Uterus (tissue), 4 donors: ENCODE data around the gene SFMBT2. TPM values are rescaled to one million over a fixed set of nuclear protein-coding genes. Genes with fewer than 3 reads are reported as not detected.

ENCODE experiments used
- DNase-seq, 2 donors: peaks; one replicate each; pipeline ENCODE4 v3.0.0-alpha.2; 2019 to 2020
- H3K27ac ChIP-seq, 2 donors: fragments of 200-600 bp; sonication (generic); 1 replicate in 1 of 2; 2 replicates in 1 of 2; pipeline ENCODE4 v1.5.1; 2016 to 2018
- H3K27me3 ChIP-seq, 2 donors: fragments of 200-600 bp; sonication (generic); one replicate each; pipeline ENCODE4 v1.5.1; 2018 to 2019; ENCODE audit warnings: control low read depth in 1 of 2
- H3K36me3 ChIP-seq, 2 donors: fragments of 200-600 bp; sonication (generic); one replicate each; pipeline ENCODE4 v1.5.1; 2019; ENCODE audit warnings: control low read depth in 1 of 2
- H3K4me1 ChIP-seq, 2 donors: fragments of 200-600 bp; sonication (generic); one replicate each; pipeline ENCODE4 v1.5.1; 2018 to 2019; ENCODE audit warnings: control low read depth in 1 of 2
- H3K4me3 ChIP-seq, 2 donors: fragments of 200-600 bp; sonication (generic); 1 replicate in 1 of 2; 2 replicates in 1 of 2; pipeline ENCODE4 v1.5.1; 2018 to 2019; ENCODE audit warnings: mild to moderate bottlenecking in 1 of 2
- H3K9me3 ChIP-seq, 2 donors: fragments of 200-600 bp; sonication (generic); one replicate each; pipeline ENCODE4 v1.5.1; 2019; ENCODE audit warnings: control low read depth in 1 of 2
- CTCF ChIP-seq, 4 experiments: fragments of 200-600 bp in 2 of 4; fragments of 450-650 bp in 2 of 4; sonication (generic) in 2 of 4; IDR thresholded peaks; one replicate each; pipeline ENCODE4 v1.5.1; 2016 to 2019; ENCODE audit warnings: antibody characterized with exemption in 4 of 4, mild to moderate bottlenecking in 2 of 4, moderate library complexity in 1 of 4
- POLR2A ChIP-seq, 2 donors: fragments of 450-650 bp; IDR thresholded peaks; one replicate each; pipeline ENCODE4 v1.6.1; 2016; ENCODE audit warnings: antibody characterized with exemption in 2 of 2, mild to moderate bottlenecking in 1 of 2, moderate library complexity in 1 of 2
- intact Hi-C: fragments of 100-400 bp; cut with DNase I; formaldehyde crosslinking; loops from one replicate; pipeline ENCODE4 v1.15.1; 2023; ENCODE audit warnings: low total_unique reads
- total RNA-seq, 4 donors: library from RNA; depleted of rRNA in 3 of 4; stranded (reverse); fragments of >200 nt in 3 of 4; gene quantifications; one replicate each; pipeline versions ENCODE4 v1.1.0 to v1.2.4, GENCODE V29; 2014 to 2023
- donor health status: DM: yes; HTN: yes; CAD: no.

Gene SFMBT2
- total RNA-seq, 4 donors from 2014 or later, result 7.7 to 23.4 (median 14.7) TPM

- H3K27ac ChIP-seq, result no peak overlapping the region
- no peaks in the 10 kb centered on the region for H3K9me3 ChIP-seq
- TF ChIP-seq CTCF (IDR thresholded peaks at IDR 0.05) (no peak), POLR2A (IDR thresholded peaks at IDR 0.05) (no peak)
- H3K4me3 ChIP-seq, result no peak overlapping the region
- intact Hi-C loops, result no loop called here
- peaks cover 0 to 4% of the 10 kb centered on the region in 2 donors for H3K4me1 ChIP-seq
- no peak for DNase-seq
- H3K36me3 ChIP-seq, result no peaks in the 10 kb centered on the region
- H3K27me3 ChIP-seq, result no peaks in the 10 kb centered on the region
Observed at GRCh38 chr10:7269988-7270387, 140.8 kb downstream of the SFMBT2 start.

DNA sequence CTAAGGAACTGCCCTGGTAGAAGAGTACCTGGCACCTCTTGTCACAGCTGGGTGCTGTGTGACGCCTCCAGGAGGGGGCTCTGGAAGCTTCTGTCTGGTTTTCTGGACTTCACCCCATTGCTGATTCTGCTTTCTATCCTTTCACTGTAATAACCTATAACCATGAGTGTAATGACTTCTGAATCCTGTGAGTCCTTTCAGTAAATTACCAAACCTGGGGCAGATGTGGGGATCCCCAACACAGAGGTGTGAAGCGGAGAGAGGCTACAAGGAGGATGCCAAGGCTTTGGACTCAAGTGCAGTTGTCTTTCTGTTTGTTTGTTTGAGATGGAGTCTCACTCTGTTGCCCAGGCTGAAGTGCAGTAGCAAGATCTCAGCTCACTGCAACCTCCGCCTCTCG lies 143.7 kb downstream of the SFMBT2 start:
- no peak for TF ChIP-seq CTCF (IDR thresholded peaks at IDR 0.05)
- no peak for TF ChIP-seq POLR2A (IDR thresholded peaks at IDR 0.05)
- Histone ChIP-seq H3K4me3 (no peak overlapping the region), H3K9me3 (no peaks in the 10 kb centered on the region), H3K36me3 (no peaks in the 10 kb centered on the region), H3K27me3 (no peaks in the 10 kb centered on the region), H3K27ac (no peak overlapping the region), H3K4me1 (peaks cover 0 to 4% of the 10 kb centered on the region in 2 donors)
- no peak for DNase-seq
- intact Hi-C loops, result no loop called here

DNA sequence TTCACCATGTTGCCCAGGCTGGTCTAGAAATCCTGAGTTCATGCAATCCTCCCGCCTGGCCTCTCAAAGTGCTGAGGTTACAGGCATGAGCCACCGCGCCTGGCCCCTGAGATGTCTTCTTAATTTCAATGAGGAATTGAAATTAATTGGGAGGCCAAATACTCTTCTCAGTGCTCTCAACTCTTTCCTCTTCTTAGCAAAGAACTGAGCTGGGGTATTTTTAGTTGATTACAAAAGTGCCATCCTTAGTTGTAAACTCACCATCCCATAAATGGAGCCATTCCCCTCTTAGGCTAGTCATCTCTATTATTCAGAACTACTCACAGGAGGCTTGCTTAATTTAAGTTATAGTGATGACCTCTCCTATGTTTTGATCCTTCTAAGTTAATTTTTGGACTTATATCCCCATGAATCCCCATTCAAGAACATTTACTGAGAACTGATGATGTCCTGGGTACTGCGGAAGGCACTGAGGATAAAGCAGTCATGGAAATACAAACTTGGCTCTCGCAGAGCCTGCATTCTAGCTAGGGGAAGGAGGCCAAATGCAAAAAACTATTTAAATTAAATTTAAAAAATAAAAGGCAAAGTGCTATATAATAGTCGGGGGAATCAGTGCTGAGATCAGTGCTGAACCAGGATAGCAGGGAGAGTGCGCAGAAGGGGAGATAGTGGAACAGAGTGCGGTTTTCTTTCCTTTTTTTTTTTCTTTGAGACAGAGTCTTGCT lies 145.3 kb downstream of the SFMBT2 start:
- H3K4me1 ChIP-seq, result peaks cover 4 to 5% of the 10 kb centered on the region in 2 donors

DNA sequence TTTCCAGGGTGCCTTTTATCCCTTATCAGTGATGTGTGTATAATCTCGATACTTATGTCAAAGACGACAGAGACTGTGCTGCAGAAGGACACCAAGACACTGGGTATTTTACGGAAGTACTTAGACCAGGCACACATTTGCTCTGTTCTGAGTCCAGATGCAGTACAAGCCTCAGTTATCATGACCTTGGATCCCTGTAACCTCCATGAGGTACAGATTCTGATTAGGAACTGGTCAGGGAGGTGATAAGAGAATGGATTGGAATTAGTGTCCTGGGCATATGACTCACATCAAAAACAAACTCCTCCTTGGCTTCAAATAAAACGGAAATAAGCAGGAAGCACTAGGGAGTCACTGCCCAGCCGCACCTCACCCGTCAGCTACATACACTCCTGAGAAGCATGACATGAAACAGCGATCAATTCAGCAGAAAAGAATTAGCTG lies 146.5 kb downstream of the SFMBT2 start:
- TF ChIP-seq POLR2A (IDR thresholded peaks at IDR 0.05), result no peak
- TF ChIP-seq CTCF (IDR thresholded peaks at IDR 0.05), result no peak
- Histone ChIP-seq H3K9me3 (no peaks in the 10 kb centered on the region), H3K27me3 (no peaks in the 10 kb centered on the region), H3K4me3 (no peak overlapping the region), H3K4me1 (peaks cover 4 to 5% of the 10 kb centered on the region in 2 donors), H3K27ac (peak overlapping the region; percentile 53 to 58), H3K36me3 (no peaks in the 10 kb centered on the region)
- intact Hi-C loops, result no loop called here
- DNase-seq, result no peak

More for the DNA sequence above, 145.3 kb downstream of the SFMBT2 start:
- intact Hi-C loops, result no loop called here
- Histone ChIP-seq H3K9me3 (no peaks in the 10 kb centered on the region), H3K4me3 (no peak overlapping the region), H3K36me3 (no peaks in the 10 kb centered on the region), H3K27ac (peak overlapping the region; percentile 29 to 58), H3K27me3 (no peaks in the 10 kb centered on the region)
- DNase-seq, result no peak
- TF ChIP-seq POLR2A (IDR thresholded peaks at IDR 0.05) (no peak), CTCF (IDR thresholded peaks at IDR 0.05) (no peak)

DNA sequence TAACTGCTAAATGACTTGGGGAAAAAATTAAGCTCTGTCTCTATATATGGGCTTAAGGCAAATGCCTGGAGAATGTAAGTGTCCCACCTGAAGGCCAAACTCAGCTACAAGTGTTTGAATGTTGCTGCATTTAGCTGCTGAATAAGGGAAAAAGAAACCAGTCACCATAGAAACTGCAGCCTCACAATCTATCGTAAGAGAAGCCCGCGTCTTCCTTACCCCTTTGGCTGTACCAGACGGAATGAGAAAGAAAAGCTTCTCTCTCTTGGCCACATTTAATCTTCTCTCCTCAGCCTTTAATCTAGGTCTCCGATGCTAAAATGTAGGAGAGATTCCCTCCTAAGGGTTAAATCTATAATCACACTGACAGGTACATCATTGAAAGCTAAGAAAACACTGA lies 147.2 kb downstream of the SFMBT2 start:
- intact Hi-C loops, result no loop called here
- peaks cover 0 to 5% of the 10 kb centered on the region in 2 donors for H3K4me1 ChIP-seq
- no peak overlapping the region for H3K4me3 ChIP-seq
- peak overlapping the region in 1 of 2 donors; percentile 58 for H3K27ac ChIP-seq
- no peaks in the 10 kb centered on the region for H3K36me3 ChIP-seq
- no peaks in the 10 kb centered on the region for H3K27me3 ChIP-seq
- no peaks in the 10 kb centered on the region for H3K9me3 ChIP-seq
- no peak for DNase-seq
- TF ChIP-seq CTCF (IDR thresholded peaks at IDR 0.05) (no peak), POLR2A (IDR thresholded peaks at IDR 0.05) (no peak)
